GM19351 (cell line): Measurements from ENCODE around the gene CHRM5.

Experiments used
- ATAC-seq: cut with Tn5 transposase; IDR thresholded peaks from one replicate; pipeline ENCODE4 v1.9.1; 2021; ENCODE audit warnings: mild to moderate bottlenecking, moderate library complexity; ENCODE audit not compliant: unreplicated experiment

The CHRM5 gene

GRCh38 chr15:34078900-34079299, 110.6 kb downstream of the CHRM5 start:
- no peak for ATAC-seq

- ATAC-seq: no peak
These were observed 111.6 kb downstream of the CHRM5 start for GRCh38 chr15:34079904-34080303.

- no peak for ATAC-seq
These were observed 115.8 kb downstream of the CHRM5 start for GRCh38 chr15:34084086-34084485.

GRCh38 chr15:34085746-34086145, 117.4 kb downstream of the CHRM5 start:
- no peak for ATAC-seq

GRCh38 chr15:34099914-34100313, 131.6 kb downstream of the CHRM5 start:
- ATAC-seq: no peak

GRCh38 chr15:34101366-34102174, 133.3 kb downstream of the CHRM5 start, which contains the start of the genes EMC7 and PGBD4:
Gene EMC7, minus strand, starts transcription at chr15:34101862. Its CDS starts 23 bp downstream, at chr15:34101839.
Gene PGBD4, plus strand, starts transcription at chr15:34102083. Its CDS starts 449 bp downstream, at chr15:34102532.
- peak; percentile 97 for ATAC-seq

GRCh38 chr15:34102175-34102925, 134.1 kb downstream of the CHRM5 start:
- ATAC-seq: peak; percentile 14

- ATAC-seq: no peak
These were observed 138.1 kb downstream of the CHRM5 start for GRCh38 chr15:34106423-34106822.

GRCh38 chr15:34107315-34107714, 139.0 kb downstream of the CHRM5 start:
- ATAC-seq: no peak

- ATAC-seq: no peak
These were observed 141.7 kb downstream of the CHRM5 start for GRCh38 chr15:34109797-34110663.

GRCh38 chr15:34111488-34111887, 143.2 kb downstream of the CHRM5 start:
- ATAC-seq: no peak

GRCh38 chr15:34114215-34114614, 145.9 kb downstream of the CHRM5 start:
- no peak for ATAC-seq

GRCh38 chr15:34114739-34115138, 146.4 kb downstream of the CHRM5 start:
- ATAC-seq: no peak

- no peak for ATAC-seq
These were observed 148.3 kb downstream of the CHRM5 start for GRCh38 chr15:34116620-34117019.
